Caco-2 (cell line): Measurements from ENCODE around the gene LRBA. TPM values are rescaled to one million over a fixed set of nuclear protein-coding genes. Genes with fewer than 3 reads are reported as not detected.

Experiments used
- BruUV-seq: library from RNA; stranded (reverse); fragments of 400-500 nt; replicated peaks from 2 replicates; lab custom pipeline; 2021; lab: Mats Ljungman, UMichigan
- CTCF ChIA-PET: fragments of 300-600 bp; sonication (Branson Sonifier 250); formaldehyde crosslinking; loops from one replicate; lab custom pipeline; 2022; ENCODE audit warnings: antibody characterized with exemption; lab: Charles Lee
- POLR2A ChIA-PET: fragments of 300-600 bp; sonication (Branson Sonifier 250); formaldehyde crosslinking; loops from one replicate; lab custom pipeline; 2022; ENCODE audit warnings: antibody characterized with exemption; lab: Charles Lee
- DNase-seq, 2 experiments: peaks; one replicate each; pipeline versions ENCODE4 v3.0.0 to v3.0.0-alpha.2; 2020 to 2022
- H3K27me3 ChIP-seq: replicated peaks from 2 replicates; pipeline ENCODE4 v1.6.0; 2011; ENCODE audit warnings: low read length; ENCODE audit not compliant: control insufficient read depth, insufficient read depth
- H3K36me3 ChIP-seq: 2 replicates; pipeline ENCODE4 v1.5.1; 2011; ENCODE audit warnings: low read length; ENCODE audit not compliant: control insufficient read depth, insufficient read depth
- H3K4me1 ChIP-seq: fragments of 250-450 bp; sonication (Bioruptor Pico); 2 replicates; pipeline ENCODE4 v1.5.1; 2020; ENCODE audit warnings: mild to moderate bottlenecking
- H3K4me3 ChIP-seq: 2 replicates; pipeline ENCODE4 v1.5.1; 2011; ENCODE audit warnings: low read depth, mild to moderate bottlenecking, control low read depth, low read length
- H3K9me3 ChIP-seq: fragments of 250-450 bp; sonication (Bioruptor Pico); 2 replicates; pipeline ENCODE4 v1.5.1; 2020; ENCODE audit warnings: mild to moderate bottlenecking, moderate library complexity
- H3K27ac Mint-ChIP-seq: one replicate; pipeline ENCODE4 v1.8.0; 2022; ENCODE audit warnings: mixed read lengths; ENCODE audit not compliant: unreplicated experiment
- H3K27me3 Mint-ChIP-seq: one replicate; pipeline ENCODE4 v1.8.0; 2022; ENCODE audit warnings: mixed read lengths; ENCODE audit not compliant: insufficient read depth, unreplicated experiment
- H3K36me3 Mint-ChIP-seq: one replicate; pipeline ENCODE4 v1.8.0; 2022; ENCODE audit warnings: mild to moderate bottlenecking, mixed read lengths; ENCODE audit not compliant: insufficient read depth, unreplicated experiment
- H3K4me1 Mint-ChIP-seq: one replicate; pipeline ENCODE4 v1.8.0; 2022; ENCODE audit warnings: low read depth, mixed read lengths; ENCODE audit not compliant: unreplicated experiment
- H3K4me3 Mint-ChIP-seq: one replicate; pipeline ENCODE4 v1.8.0; 2022; ENCODE audit warnings: mild to moderate bottlenecking, moderate library complexity, mixed read lengths; ENCODE audit not compliant: unreplicated experiment
- H3K9me3 Mint-ChIP-seq: one replicate; pipeline ENCODE4 v1.8.0; 2022; ENCODE audit warnings: mixed read lengths; ENCODE audit not compliant: unreplicated experiment
- CTCF ChIP-seq, 2 experiments: fragments of 200-600 bp in 1 of 2; IDR thresholded peaks; 1 replicate in 1 of 2; 2 replicates in 1 of 2; pipeline versions ENCODE4 v1.5.1 to v1.8.0; 2011 to 2022; ENCODE audit warnings: antibody characterized with exemption in 1 of 2, control low read depth in 1 of 2, inconsistent platforms in 1 of 2, low read depth in 1 of 2, low read length in 1 of 2, mild to moderate bottlenecking in 1 of 2, moderate library complexity in 1 of 2; ENCODE audit not compliant: insufficient read depth in 1 of 2, severe bottlenecking in 1 of 2, unreplicated experiment in 1 of 2
- intact Hi-C: fragments of 100-400 bp; cut with micrococcal nuclease; formaldehyde crosslinking; loops from one replicate; pipeline ENCODE4 v1.10.0; 2022; ENCODE audit not compliant: unreplicated experiment
- total RNA-seq: library from RNA; stranded (reverse); gene quantifications from 2 replicates; pipeline ENCODE4 v1.2.3, GENCODE V29; 2022

LRBA gene
- total RNA-seq, 1 experiment from 2014 or later, result 53.2 TPM

- no peaks in the 10 kb centered on the region for H3K9me3 ChIP-seq
- Mint-ChIP-seq H3K4me1 (peaks cover 6% of the 10 kb centered on the region), H3K27me3 (no peaks in the 10 kb centered on the region), H3K9me3 (no peaks in the 10 kb centered on the region), H3K27ac (no peak overlapping the region), H3K4me3 (no peak overlapping the region), H3K36me3 (no peaks in the 10 kb centered on the region)
- TF ChIP-seq CTCF (IDR thresholded peaks at IDR 0.05; ENCODE audit: insufficient read depth in 1 of 2, low read depth in 1 of 2, low read length in 1 of 2, severe bottlenecking in 1 of 2, unreplicated experiment in 1 of 2), result no peak
- ChIA-PET POLR2A (no interaction called here), CTCF (no interaction called here)
- H3K4me1 ChIP-seq, result peaks cover 9% of the 10 kb centered on the region
- intact Hi-C loops, result no loop called here
- DNase-seq, result no peak
- H3K36me3 ChIP-seq, result no peaks in the 10 kb centered on the region
- no peak overlapping the region for H3K4me3 ChIP-seq
- no TSS peak for BruUV-seq
- H3K27me3 ChIP-seq, result no peaks in the 10 kb centered on the region
Measured at GRCh38 chr4:150949342-150949741, 65.7 kb downstream of the LRBA start.

DNA sequence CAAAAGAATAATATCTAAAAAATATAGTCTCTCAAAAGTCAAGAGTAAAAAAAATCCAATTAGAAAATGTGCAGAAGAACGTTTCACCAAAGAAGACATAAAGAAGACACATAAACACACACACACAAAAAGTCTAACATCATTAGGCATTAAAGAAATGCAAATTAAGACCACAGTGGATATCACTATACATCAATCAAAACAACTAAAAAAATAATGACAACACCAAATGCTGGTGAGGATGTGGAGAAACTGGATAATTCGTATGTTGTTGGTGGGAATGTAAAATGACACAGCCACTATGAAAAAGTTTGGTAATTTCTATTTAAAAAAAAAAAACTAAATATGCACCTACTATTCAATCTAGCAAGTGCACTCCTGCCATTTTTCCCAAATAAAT lies 66.4 kb downstream of the LRBA start:
- Histone ChIP-seq H3K9me3 (no peaks in the 10 kb centered on the region), H3K4me3 (no peak overlapping the region), H3K4me1 (peaks cover 16% of the 10 kb centered on the region), H3K36me3 (no peaks in the 10 kb centered on the region), H3K27me3 (no peaks in the 10 kb centered on the region)
- no peaks in the 10 kb centered on the region for H3K36me3 Mint-ChIP-seq
- peaks cover 6% of the 10 kb centered on the region for H3K4me1 Mint-ChIP-seq
- TF ChIP-seq CTCF (IDR thresholded peaks at IDR 0.05; ENCODE audit: insufficient read depth in 1 of 2, low read depth in 1 of 2, low read length in 1 of 2, severe bottlenecking in 1 of 2, unreplicated experiment in 1 of 2), result no peak
- no peaks in the 10 kb centered on the region for H3K27me3 Mint-ChIP-seq
- ChIA-PET CTCF (no interaction called here), POLR2A (no interaction called here)
- H3K4me3 Mint-ChIP-seq, result no peak overlapping the region
- H3K9me3 Mint-ChIP-seq, result no peaks in the 10 kb centered on the region
- H3K27ac Mint-ChIP-seq, result no peak overlapping the region
- intact Hi-C loops, result no loop called here
- no TSS peak for BruUV-seq
- no peak for DNase-seq

DNA sequence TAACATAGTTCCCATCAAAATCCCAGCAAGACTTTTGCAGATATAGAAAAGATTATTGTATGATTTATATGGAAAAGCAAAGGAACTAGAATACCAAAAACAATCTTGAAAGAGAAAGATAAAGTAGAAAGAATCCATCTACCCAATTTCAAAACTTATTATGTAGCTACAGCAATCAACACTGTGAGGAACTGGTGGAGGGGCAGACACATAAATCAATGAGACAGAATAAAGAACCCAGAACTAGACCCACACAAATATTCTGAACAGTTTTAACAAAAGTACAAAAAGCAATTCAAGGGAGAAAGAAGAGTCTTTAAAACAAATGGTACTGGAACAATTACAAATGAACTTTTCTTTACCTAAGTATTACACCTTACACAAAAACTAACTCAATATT lies 67.0 kb downstream of the LRBA start:
- Mint-ChIP-seq H3K4me3 (no peak overlapping the region), H3K36me3 (no peaks in the 10 kb centered on the region), H3K4me1 (peaks cover 6% of the 10 kb centered on the region), H3K27me3 (no peaks in the 10 kb centered on the region), H3K9me3 (no peaks in the 10 kb centered on the region), H3K27ac (no peak overlapping the region)
- DNase-seq, result no peak
- H3K9me3 ChIP-seq, result no peaks in the 10 kb centered on the region
- no TSS peak for BruUV-seq
- no peak overlapping the region for H3K4me3 ChIP-seq
- H3K36me3 ChIP-seq, result no peaks in the 10 kb centered on the region
- H3K27me3 ChIP-seq, result no peaks in the 10 kb centered on the region
- intact Hi-C loops, result no loop called here
- H3K4me1 ChIP-seq, result peaks cover 20% of the 10 kb centered on the region
- ChIA-PET POLR2A (no interaction called here), CTCF (no interaction called here)
- no peak for TF ChIP-seq CTCF (IDR thresholded peaks at IDR 0.05; ENCODE audit: insufficient read depth in 1 of 2, low read depth in 1 of 2, low read length in 1 of 2, severe bottlenecking in 1 of 2, unreplicated experiment in 1 of 2)
